NB4 (cell line): ENCODE data around the gene CLMP.

ENCODE experiments used
- CTCF ChIP-seq: IDR thresholded peaks from one replicate; pipeline ENCODE4 v1.5.1; 2012; ENCODE audit warnings: low read depth, low read length
- MYC ChIP-seq: IDR thresholded peaks from 2 replicates; pipeline ENCODE4 v1.6.1; 2011; ENCODE audit warnings: low read depth, low read length

GRCh38 chr11:123129920-123130319 is 65.1 kb downstream of the CLMP start:
- TF ChIP-seq CTCF (no peak), MYC (no peak)
